OCI-LY7 (cell line): ENCODE results near the gene C1orf116. TPM values are rescaled to one million over a fixed set of nuclear protein-coding genes. Genes with fewer than 3 reads are reported as not detected.

ENCODE experiments used
- BruUV-seq: library from RNA; stranded (reverse); fragments of 400-500 nt; replicated peaks from 2 replicates; lab custom pipeline; 2021; lab: Mats Ljungman, UMichigan
- CTCF ChIA-PET: fragments of 300-600 bp; sonication (Branson Sonifier 250); formaldehyde crosslinking; loops from one replicate; lab custom pipeline; 2022; ENCODE audit warnings: antibody characterized with exemption; ENCODE audit not compliant: unreplicated experiment; lab: Charles Lee
- POLR2A ChIA-PET: fragments of 300-600 bp; sonication (Branson Sonifier 250); formaldehyde crosslinking; loops from one replicate; lab custom pipeline; 2022; ENCODE audit warnings: antibody characterized with exemption; lab: Charles Lee
- DNase-seq: peaks from one replicate; pipeline ENCODE4 v3.0.0-alpha.2; 2015; ENCODE audit warnings: low spot score
- H2AFZ ChIP-seq: fragments of 200-600 bp; sonication (generic), shearing (Covaris generic); 2 replicates; pipeline ENCODE4 v1.6.1; 2014; ENCODE audit warnings: mild to moderate bottlenecking, antibody characterized with exemption, low read length, moderate library complexity
- H3K27ac ChIP-seq: fragments of 200-600 bp; sonication (generic); 2 replicates; pipeline ENCODE4 v1.5.1; 2014; ENCODE audit warnings: mixed run types, low read depth, mild to moderate bottlenecking, moderate library complexity, low read length, inconsistent platforms; ENCODE audit not compliant: poor library complexity, severe bottlenecking
- H3K36me3 ChIP-seq: fragments of 200-600 bp; sonication (generic); 2 replicates; pipeline ENCODE4 v1.6.1; 2014; ENCODE audit warnings: mild to moderate bottlenecking, antibody characterized with exemption, low read length, moderate library complexity, mixed read lengths; ENCODE audit not compliant: insufficient read depth
- H3K4me1 ChIP-seq: fragments of 200-600 bp; sonication (generic); 2 replicates; pipeline ENCODE4 v1.5.1; 2014; ENCODE audit warnings: mild to moderate bottlenecking, low read length; ENCODE audit not compliant: insufficient read depth, poor library complexity, severe bottlenecking
- H3K4me2 ChIP-seq: fragments of 200-600 bp; sonication (generic); 2 replicates; pipeline ENCODE4 v1.6.1; 2014; ENCODE audit warnings: mild to moderate bottlenecking, low read length
- H3K4me3 ChIP-seq: fragments of 200-600 bp; sonication (generic); 2 replicates; pipeline ENCODE4 v1.5.1; 2014; ENCODE audit warnings: mild to moderate bottlenecking, low read depth, low read length; ENCODE audit not compliant: poor library complexity, severe bottlenecking
- H3K79me2 ChIP-seq: fragments of 200-600 bp; sonication (generic); 2 replicates; pipeline ENCODE4 v1.6.1; 2016; ENCODE audit warnings: low read depth, mild to moderate bottlenecking, low read length, moderate library complexity, mixed read lengths; ENCODE audit not compliant: insufficient read depth
- H3K9me2 ChIP-seq: fragments of 200-600 bp; sonication (generic); 2 replicates; pipeline ENCODE4 v1.6.1; 2016; ENCODE audit warnings: mild to moderate bottlenecking, low read length, mixed read lengths; ENCODE audit not compliant: insufficient read depth
- H3K9me3 ChIP-seq: fragments of 200-600 bp; sonication (generic); 2 replicates; pipeline ENCODE4 v1.6.1; 2014; ENCODE audit warnings: mild to moderate bottlenecking, mixed run types, low read length, mixed read lengths
- H4K20me1 ChIP-seq: fragments of 200-600 bp; sonication (generic); 2 replicates; pipeline ENCODE4 v1.6.1; 2014; ENCODE audit warnings: mild to moderate bottlenecking, antibody characterized with exemption, low read length, moderate library complexity, mixed read lengths; ENCODE audit not compliant: insufficient read depth
- CTCF ChIP-seq: fragments of 200-600 bp; sonication (generic); conservative IDR thresholded peaks from 2 replicates; pipeline ENCODE4 v1.5.1; 2014; ENCODE audit warnings: mild to moderate bottlenecking, antibody characterized with exemption, low read length, moderate library complexity, mixed read lengths
- EZH2phosphoT487 ChIP-seq: fragments of 200-600 bp; sonication (generic); IDR thresholded peaks from 2 replicates; pipeline ENCODE4 v1.6.1; 2018; ENCODE audit warnings: low read depth, borderline replicate concordance, mild to moderate bottlenecking, mixed run types, antibody characterized with exemption, low read length, moderate library complexity, mixed read lengths
- intact Hi-C: fragments of 100-400 bp; cut with micrococcal nuclease; formaldehyde crosslinking; loops from one replicate; pipeline ENCODE4 v1.10.0; 2022; ENCODE audit not compliant: unreplicated experiment
- total RNA-seq, 2 experiments: library from RNA; depleted of rRNA in 1 of 2; stranded (reverse); fragments of >200 nt in 1 of 2; shearing (Covaris generic) in 1 of 2; gene quantifications; 2 replicates each; pipeline ENCODE4 v1.2.3, GENCODE V29; 2014 to 2022

Gene C1orf116
- total RNA-seq, 2 experiments from 2014 or later: not detected

DNA sequence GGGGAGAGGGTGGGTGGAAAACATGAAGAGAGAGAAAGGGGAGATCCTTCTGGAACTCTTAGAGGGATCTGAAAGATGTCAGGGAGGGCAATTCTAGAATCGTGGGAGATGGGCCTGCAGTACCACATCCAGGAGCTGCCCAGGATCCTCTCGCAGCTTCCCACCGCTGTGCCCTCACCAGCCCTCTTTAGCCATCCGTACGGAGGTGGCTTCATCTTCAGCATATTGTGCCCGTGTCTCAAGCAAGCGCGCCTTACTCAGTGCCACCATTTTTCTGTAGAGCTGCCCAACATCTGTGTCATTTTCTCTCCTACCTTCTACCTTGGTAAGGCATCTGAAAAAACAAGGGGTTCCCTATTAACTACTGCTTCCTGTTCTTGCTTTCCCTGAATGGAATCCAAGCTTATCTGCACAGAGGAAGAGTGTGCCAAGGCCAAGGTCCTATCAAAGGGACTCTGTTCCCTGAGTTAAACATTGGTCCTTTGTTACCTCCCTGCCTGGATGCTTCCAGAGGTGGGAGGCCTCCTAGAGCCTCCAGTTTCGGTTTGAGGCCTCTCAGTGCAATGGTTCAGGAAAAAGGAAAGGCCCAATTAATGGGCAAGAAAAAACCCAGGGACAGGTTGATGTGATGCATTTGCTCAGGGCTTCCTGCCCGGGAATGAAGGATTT, 23.2 kb downstream of the C1orf116 start:
- ChIA-PET POLR2A (no interaction called here), CTCF (no interaction called here)
- Histone ChIP-seq H3K4me1 (no peaks in the 10 kb centered on the region), H3K4me2 (no peak overlapping the region), H3K9me3 (no peaks in the 10 kb centered on the region), H3K27ac (no peak overlapping the region), H3K79me2 (no peaks in the 10 kb centered on the region), H3K36me3 (no peaks in the 10 kb centered on the region), H4K20me1 (no peaks in the 10 kb centered on the region), H2AFZ (no peak overlapping the region), H3K9me2 (no peaks in the 10 kb centered on the region), H3K4me3 (no peak overlapping the region)
- no peak for DNase-seq
- intact Hi-C loops: loop anchor here (10.0 kb wide), 1 partner anchor 65 kb away; no protein-coding TSS in a partner anchor
- no peak for TF ChIP-seq CTCF
- BruUV-seq: no TSS peak

DNA sequence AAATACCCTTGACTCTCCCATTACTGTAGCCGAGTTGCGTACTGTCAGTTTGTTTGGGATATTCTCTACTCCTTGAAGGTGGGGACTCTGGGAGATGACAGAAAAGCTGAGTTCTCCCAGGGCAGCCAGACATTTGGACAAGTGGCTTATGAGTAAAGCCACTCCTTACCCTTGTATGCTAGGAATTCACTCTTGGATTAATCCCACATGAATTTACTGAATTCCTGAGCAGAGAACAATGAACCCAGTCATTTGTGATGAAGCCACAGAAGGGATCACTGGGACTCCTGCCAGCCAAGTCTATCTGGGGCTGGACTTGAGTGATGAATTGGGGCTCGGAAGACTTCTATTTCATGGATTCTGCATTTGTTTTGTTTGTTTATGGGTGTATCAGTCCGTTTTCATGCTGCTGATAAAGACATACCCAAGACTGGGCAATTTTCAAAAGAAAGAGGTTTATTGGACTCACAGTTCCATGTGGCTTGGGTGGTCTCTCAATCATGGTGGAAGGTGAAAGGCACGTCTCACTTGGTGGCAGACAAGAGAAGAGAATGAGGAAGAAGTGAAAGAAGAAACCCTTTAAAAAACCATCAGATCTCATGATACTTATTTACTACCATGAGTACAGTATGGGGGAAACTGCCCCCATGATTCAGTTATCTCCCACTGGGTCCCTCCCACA, 25.1 kb downstream of the C1orf116 start:
- Histone ChIP-seq H3K79me2 (no peaks in the 10 kb centered on the region), H3K27ac (no peak overlapping the region), H3K4me1 (no peaks in the 10 kb centered on the region), H3K36me3 (no peaks in the 10 kb centered on the region), H2AFZ (no peak overlapping the region), H4K20me1 (no peaks in the 10 kb centered on the region), H3K9me2 (no peaks in the 10 kb centered on the region), H3K4me3 (no peak overlapping the region), H3K9me3 (no peaks in the 10 kb centered on the region), H3K4me2 (no peak overlapping the region)
- CTCF ChIA-PET: no interaction called here
- POLR2A ChIA-PET: interaction anchor here (0.5 to 1.2 kb wide), 2 partner anchors 16 to 85 kb away, joined by 3 to 5 read pairs; no protein-coding TSS in a partner anchor
- intact Hi-C loops: loop anchor here (10.0 kb wide), 1 partner anchor 67 kb away; no protein-coding TSS in a partner anchor
- DNase-seq: no peak
- no TSS peak for BruUV-seq
- TF ChIP-seq EZH2phosphoT487 (no peak), CTCF (no peak)

- H4K20me1 ChIP-seq: no peaks in the 10 kb centered on the region
- no peaks in the 10 kb centered on the region for H3K9me2 ChIP-seq
- H3K36me3 ChIP-seq: no peaks in the 10 kb centered on the region
- H2AFZ ChIP-seq: no peak overlapping the region
- no TSS peak for BruUV-seq
- intact Hi-C loops: loop anchor here (10.0 kb wide), 1 partner anchor 68 kb away; no protein-coding TSS in a partner anchor
- no peak overlapping the region for H3K27ac ChIP-seq
- no peak for DNase-seq
- no peak overlapping the region for H3K4me2 ChIP-seq
- CTCF ChIA-PET: no interaction called here
- no peaks in the 10 kb centered on the region for H3K4me1 ChIP-seq
- TF ChIP-seq EZH2phosphoT487: no peak
- no peak for TF ChIP-seq CTCF
- no peak overlapping the region for H3K4me3 ChIP-seq
- POLR2A ChIA-PET: interaction anchor here (0.5 to 1.2 kb wide), 4 partner anchors 16 to 85 kb away, joined by 3 to 5 read pairs (median 4); partner anchors contain the start of gene C1orf116
- H3K9me3 ChIP-seq: no peaks in the 10 kb centered on the region
- no peaks in the 10 kb centered on the region for H3K79me2 ChIP-seq
Observed at GRCh38 chr1:207006914-207007313, 25.6 kb downstream of the C1orf116 start.
